GM12873 (cell line): ENCODE data around the gene ZNF526.

Experiments
- TF ChIP-seq, protein P1 (sequence below): IDR thresholded peaks from 2 replicates; pipeline ENCODE4 v1.5.1; 2012; ENCODE audit warnings: low read depth, mild to moderate bottlenecking, moderate library complexity, low read length, control low read depth; ENCODE audit not compliant: insufficient read depth; ENCODE audit errors: missing control alignments

The ZNF526 gene

DNA sequence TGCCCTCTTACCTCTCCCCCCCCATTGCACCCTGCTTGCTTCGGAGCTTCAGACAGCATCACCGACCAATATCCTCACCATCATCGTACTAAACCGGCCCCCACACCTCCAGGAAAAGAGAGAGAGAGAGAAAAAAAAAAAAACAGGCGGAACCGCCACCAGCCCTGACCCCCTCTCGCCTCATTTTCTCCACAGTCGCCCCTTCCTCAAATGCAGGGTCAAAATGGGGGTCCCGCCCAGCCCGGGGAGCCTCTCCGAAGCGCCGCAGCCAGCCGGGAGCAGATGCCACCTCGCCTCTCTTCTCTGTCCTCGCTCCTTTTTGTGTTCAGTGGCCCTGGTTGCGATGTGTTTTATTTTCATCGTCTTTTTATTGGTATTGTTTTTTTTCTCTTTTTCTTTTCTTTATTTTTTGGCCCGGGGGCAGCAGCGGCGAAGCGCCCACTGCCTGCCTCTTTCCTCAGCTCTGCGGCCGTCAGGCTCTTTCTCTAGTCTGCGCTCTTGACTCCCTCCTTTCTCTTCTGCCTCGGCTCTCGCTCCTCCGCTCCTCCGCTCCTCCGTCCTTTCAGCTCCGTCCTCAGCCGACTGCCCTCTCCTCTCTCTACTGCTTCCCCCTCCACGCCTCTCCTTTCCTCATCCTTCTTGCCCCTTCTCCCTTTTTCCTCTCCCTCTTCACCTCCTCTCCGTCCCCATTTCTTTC, 44.0 kb upstream of the ZNF526 start:
- TF ChIP-seq, protein P1, sequence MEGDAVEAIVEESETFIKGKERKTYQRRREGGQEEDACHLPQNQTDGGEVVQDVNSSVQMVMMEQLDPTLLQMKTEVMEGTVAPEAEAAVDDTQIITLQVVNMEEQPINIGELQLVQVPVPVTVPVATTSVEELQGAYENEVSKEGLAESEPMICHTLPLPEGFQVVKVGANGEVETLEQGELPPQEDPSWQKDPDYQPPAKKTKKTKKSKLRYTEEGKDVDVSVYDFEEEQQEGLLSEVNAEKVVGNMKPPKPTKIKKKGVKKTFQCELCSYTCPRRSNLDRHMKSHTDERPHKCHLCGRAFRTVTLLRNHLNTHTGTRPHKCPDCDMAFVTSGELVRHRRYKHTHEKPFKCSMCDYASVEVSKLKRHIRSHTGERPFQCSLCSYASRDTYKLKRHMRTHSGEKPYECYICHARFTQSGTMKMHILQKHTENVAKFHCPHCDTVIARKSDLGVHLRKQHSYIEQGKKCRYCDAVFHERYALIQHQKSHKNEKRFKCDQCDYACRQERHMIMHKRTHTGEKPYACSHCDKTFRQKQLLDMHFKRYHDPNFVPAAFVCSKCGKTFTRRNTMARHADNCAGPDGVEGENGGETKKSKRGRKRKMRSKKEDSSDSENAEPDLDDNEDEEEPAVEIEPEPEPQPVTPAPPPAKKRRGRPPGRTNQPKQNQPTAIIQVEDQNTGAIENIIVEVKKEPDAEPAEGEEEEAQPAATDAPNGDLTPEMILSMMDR: no peak

DNA sequence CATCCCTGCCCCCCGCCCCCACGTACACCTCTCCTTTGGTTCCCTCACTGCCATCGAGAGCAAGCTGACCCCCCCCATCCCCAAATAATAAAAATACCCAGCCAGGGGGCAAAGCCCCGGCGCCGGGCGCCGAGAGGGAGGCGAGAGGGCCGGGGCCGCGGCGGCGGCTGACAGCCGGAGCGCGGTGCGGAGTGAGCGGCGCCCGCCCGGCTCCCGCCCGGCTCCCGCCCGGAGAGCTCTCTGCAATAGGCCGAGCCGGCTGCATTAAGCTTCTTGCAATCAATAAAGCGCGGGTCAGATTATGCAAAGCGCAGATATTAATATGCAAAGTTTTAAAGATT, 43.5 kb upstream of the ZNF526 start:
- TF ChIP-seq, protein P1: no peak

DNA sequence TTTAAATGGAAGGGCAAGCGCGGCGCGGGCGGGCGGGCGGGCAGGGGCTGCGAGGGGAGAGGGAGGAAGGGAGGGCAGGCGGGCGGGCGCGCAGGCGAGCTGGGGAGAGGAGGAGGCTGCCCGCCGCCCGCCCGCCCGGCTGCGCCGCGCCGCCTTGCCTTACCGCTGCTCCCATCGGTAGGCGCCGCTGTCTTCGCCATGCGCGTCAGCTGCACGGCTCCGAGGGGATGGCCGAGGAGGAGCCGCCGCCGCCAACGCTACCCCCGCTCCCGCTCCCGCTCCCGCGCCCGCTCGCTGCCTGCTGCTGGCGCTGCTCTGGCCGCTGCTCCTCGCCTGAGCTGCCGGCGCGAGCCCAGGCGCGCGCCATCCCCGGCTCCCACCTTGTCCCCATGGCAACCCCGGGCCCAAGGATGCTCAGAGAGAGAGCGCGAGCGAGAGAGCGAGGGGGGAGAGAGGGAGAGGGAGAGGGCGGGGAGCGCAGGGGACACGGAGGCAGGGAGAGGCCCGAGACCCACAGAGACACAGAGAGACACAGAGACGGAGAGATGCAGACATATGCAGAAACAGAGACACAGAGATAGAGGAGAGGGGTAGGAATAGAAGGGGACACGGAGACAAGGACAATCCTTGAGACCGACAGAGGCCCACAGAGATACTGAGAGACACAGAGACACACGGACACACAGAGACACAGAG, 43.0 kb upstream of the ZNF526 start:
- TF ChIP-seq, protein P1: peak; percentile 36

DNA sequence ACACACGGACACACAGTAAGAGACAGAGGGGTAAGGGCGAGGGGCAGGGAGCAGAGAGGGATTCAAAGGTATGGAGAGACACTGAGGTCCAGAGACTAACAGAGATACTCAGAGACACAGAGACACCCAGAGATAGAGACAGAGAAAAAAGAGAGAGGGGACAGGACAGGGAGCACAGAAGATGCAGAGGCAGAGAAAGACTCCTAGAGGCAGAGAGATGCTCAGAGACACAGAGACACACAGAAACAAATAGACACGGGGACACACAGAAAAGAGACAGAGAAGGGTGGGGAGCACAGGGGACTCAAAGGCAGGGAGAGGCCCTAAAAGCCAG, 42.5 kb upstream of the ZNF526 start:
- TF ChIP-seq, protein P1: no peak

DNA sequence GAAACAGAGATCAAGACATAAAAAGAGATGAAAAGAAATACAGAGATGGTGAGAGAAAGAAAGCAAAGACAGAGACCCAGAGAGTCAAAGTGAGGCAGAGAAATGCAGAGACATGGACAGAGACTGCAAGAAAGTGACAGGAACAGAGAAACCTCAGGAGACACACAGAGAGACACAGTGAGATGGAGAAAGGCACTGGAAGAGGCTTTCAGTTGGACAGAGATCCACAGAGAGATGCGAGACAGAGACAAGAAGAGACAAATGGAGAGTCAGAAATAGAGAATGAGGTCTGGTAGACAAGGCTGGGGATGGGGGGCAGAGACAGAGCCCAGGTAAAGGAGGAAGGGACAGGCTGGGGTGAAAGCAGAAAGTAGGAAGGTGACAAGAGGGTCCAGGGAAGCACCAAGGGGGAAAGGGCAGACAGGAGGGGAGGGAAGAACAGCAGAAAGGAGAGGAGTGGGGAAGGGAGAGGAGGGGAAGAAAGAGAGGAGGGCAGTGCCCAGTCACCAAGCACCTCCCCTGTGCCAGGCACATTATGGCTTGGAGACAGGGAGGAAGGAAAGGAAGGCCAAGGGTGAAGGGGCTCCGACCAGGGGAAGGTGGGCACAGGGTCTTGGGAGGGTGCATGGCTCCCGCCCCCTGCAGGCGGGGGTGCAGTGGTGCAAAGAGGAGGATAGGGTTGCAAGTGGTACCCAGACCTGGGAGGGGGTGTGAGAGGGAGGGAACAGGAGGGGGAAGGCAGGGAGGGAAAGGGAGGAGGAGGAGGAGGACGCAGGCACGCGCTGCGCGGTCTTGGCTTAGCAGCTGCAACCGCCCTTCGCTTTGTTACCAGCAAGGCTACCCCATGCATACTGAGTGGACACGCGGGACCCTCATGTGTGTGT, 41.1 kb upstream of the ZNF526 start:
- TF ChIP-seq, protein P1: peak; percentile 65

DNA sequence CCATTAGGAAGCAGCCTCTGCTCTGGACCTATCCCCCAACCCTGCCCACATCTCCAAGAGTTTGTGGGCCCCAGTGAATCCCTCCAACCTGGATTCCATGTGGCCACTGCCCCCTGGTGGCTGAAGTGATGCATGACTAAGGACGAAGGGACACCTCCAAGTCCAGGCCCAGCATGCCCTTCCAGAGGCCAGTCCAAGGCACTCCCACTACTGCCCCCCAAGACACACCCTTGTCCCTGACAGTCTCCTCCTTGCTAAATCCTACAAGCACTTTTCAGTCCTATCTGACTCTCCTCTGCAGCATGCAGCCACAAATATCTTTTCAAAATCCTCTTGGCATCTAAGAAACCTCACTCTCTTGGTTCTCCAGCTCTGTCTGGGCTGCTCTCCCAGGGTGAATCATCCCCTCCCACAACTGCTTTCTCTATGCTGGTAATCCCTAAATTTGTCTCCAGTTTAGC, 35.7 kb upstream of the ZNF526 start:
- TF ChIP-seq, protein P1: peak; percentile 93

DNA sequence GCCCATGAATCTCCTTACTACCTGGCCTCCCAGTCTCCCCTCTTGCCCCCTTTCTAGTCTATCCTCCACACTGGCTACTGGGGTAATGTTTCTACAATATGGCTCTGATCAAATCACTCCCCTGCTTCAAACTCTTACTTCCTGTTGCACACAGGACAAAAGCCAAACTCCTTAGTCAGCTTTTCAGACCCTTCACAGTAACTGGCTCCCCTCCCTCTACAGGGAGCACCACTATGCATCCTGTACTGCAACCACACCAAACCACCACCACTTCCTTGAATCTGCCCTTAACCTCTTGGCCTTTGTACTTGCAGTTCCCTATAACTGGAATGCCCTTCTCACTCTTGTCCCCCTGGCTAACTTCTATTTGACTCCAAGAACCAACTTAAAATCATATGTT, 34.8 kb upstream of the ZNF526 start:
- TF ChIP-seq, protein P1: no peak
